ENCODE results near the gene NME9.

DNA sequence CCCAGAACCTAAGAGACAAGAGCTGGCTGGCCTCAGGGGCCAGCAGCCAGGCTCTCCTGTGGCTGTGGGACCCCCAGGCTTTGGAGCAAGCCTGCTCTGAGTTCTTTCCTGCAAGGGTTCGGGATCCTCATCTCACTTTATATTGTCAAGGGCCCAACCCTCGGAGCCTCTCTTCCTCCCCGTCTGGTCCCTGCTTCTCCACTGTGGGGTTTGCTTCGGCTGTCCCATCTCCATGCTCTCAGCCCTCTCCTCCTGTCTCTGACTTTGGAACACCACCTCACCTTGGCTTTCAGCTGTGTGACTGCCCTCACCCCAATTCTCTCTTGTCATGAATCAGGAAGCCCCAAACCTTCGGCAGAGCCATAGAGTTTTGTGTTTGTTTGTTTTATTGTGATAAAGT, 48.7 kb upstream of the NME9 start:
- no peak for TF ChIP-seq POLR2A (IDR thresholded peaks at IDR 0.05)
- TF ChIP-seq, protein P1, sequence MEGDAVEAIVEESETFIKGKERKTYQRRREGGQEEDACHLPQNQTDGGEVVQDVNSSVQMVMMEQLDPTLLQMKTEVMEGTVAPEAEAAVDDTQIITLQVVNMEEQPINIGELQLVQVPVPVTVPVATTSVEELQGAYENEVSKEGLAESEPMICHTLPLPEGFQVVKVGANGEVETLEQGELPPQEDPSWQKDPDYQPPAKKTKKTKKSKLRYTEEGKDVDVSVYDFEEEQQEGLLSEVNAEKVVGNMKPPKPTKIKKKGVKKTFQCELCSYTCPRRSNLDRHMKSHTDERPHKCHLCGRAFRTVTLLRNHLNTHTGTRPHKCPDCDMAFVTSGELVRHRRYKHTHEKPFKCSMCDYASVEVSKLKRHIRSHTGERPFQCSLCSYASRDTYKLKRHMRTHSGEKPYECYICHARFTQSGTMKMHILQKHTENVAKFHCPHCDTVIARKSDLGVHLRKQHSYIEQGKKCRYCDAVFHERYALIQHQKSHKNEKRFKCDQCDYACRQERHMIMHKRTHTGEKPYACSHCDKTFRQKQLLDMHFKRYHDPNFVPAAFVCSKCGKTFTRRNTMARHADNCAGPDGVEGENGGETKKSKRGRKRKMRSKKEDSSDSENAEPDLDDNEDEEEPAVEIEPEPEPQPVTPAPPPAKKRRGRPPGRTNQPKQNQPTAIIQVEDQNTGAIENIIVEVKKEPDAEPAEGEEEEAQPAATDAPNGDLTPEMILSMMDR (IDR thresholded peaks at IDR 0.05) = no peak
- TF ChIP-seq EP300 (IDR thresholded peaks at IDR 0.05) = no peak

Data from tibial nerve (tissue), 4 donors.